Body of pancreas (tissue), 4 donors: ENCODE results near the gene CFAP61. TPM values are rescaled to one million over a fixed set of nuclear protein-coding genes. Genes with fewer than 3 reads are reported as not detected.

Source experiments
- ATAC-seq: fragments of 150-250 bp; one replicate; pipeline ENCODE4 v1.9.1; 2016
- DNase-seq, 4 donors: peaks; one replicate each; pipeline ENCODE4 v3.0.0-alpha.2; 2019
- H3K27ac ChIP-seq, 4 donors: fragments of 200-600 bp; sonication (generic); 1 replicate in 3 of 4; 2 replicates in 1 of 4; pipeline versions ENCODE4 v1.5.1 to v1.6.1; 2016 to 2019; ENCODE audit warnings: mild to moderate bottlenecking in 1 of 4, mixed read lengths in 1 of 4, moderate library complexity in 1 of 4
- H3K27me3 ChIP-seq, 2 donors: fragments of 200-600 bp; sonication (generic); one replicate each; pipeline ENCODE4 v1.6.0; 2016; ENCODE audit warnings: mild to moderate bottlenecking in 1 of 2
- H3K36me3 ChIP-seq, 2 donors: fragments of 200-600 bp; sonication (generic); replicated peaks in 1 of 2; 2 replicates each; pipeline ENCODE4 v1.5.1; 2016; ENCODE audit warnings: low read depth in 2 of 2; ENCODE audit not compliant: insufficient read depth in 1 of 2
- H3K4me1 ChIP-seq: fragments of 200-600 bp; sonication (generic); one replicate; pipeline ENCODE4 v1.6.0; 2016
- H3K4me3 ChIP-seq, 2 donors: fragments of 200-600 bp; sonication (generic); 1 replicate in 1 of 2; 2 replicates in 1 of 2; pipeline ENCODE4 v1.5.1; 2016 to 2019
- H3K9me3 ChIP-seq, 3 donors: fragments of 200-600 bp; sonication (generic); 1 replicate in 2 of 3; 2 replicates in 1 of 3; pipeline ENCODE4 v1.5.1; 2016
- POLR2A ChIP-seq, 3 donors: fragments of 450-650 bp; IDR thresholded peaks; one replicate each; pipeline ENCODE4 v1.6.1; 2016; ENCODE audit warnings: antibody characterized with exemption in 3 of 3, mild to moderate bottlenecking in 2 of 3
- WGBS, 2 donors: methylation state at CpG; one replicate each; pipeline ENCODE4 v1.1.5; 2017; 5-methylcytosine and 5-hydroxymethylcytosine counted together
- intact Hi-C: fragments of 100-400 bp; cut with DNase I; formaldehyde crosslinking; loops from one replicate; pipeline ENCODE4 v1.15.1; 2023
- small RNA-seq: library from RNA; depleted of rRNA; stranded (forward); fragments of <200 nt; gene quantifications from one replicate; pipeline ENCODE3, GENCODE V24; 2016
- total RNA-seq, 2 donors: library from RNA; depleted of rRNA; stranded (reverse); fragments of >200 nt; gene quantifications; one replicate each; pipeline ENCODE4 v1.1.0, GENCODE V29; 2016
- TF ChIP-seq, protein P1 (sequence below), 7 experiments: fragments of 450-650 bp in 4 of 7; fragments of 200-600 bp in 3 of 7; sonication (generic) in 3 of 7; IDR thresholded peaks; one replicate each; pipeline ENCODE4 v1.5.1; 2016 to 2019; ENCODE audit warnings: antibody characterized with exemption in 7 of 7

CFAP61 gene
- total RNA-seq, 2 donors from 2014 or later, result 0.52 TPM; not detected in 1

DNA sequence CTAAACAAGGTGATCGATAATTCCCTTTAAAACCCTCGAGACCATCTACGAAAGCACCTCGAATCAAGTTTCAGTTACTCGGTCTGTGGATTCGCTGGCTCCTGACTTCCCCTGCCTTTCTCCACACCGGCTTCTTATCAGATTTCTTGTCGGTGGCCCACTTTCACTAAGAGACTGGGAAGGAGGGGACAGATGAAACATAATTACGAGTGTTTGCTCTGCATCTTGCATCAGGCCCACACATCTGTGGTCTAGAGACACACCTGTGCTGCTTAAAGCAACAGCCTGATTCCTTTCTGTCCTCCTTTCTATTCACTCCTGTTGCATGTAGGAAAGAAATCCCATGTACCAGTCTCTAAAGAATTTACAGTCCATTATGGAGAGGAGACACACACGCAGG lies 353.3 kb downstream of the CFAP61 start:
- H3K27ac ChIP-seq, result no peak overlapping the region
- H3K4me1 ChIP-seq, result peaks cover 1% of the 10 kb centered on the region
- H3K27me3 ChIP-seq, result no peaks in the 10 kb centered on the region
- H3K36me3 ChIP-seq, result peaks cover 0 to 3% of the 10 kb centered on the region in 2 donors
- TF ChIP-seq, protein P1, sequence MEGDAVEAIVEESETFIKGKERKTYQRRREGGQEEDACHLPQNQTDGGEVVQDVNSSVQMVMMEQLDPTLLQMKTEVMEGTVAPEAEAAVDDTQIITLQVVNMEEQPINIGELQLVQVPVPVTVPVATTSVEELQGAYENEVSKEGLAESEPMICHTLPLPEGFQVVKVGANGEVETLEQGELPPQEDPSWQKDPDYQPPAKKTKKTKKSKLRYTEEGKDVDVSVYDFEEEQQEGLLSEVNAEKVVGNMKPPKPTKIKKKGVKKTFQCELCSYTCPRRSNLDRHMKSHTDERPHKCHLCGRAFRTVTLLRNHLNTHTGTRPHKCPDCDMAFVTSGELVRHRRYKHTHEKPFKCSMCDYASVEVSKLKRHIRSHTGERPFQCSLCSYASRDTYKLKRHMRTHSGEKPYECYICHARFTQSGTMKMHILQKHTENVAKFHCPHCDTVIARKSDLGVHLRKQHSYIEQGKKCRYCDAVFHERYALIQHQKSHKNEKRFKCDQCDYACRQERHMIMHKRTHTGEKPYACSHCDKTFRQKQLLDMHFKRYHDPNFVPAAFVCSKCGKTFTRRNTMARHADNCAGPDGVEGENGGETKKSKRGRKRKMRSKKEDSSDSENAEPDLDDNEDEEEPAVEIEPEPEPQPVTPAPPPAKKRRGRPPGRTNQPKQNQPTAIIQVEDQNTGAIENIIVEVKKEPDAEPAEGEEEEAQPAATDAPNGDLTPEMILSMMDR (IDR thresholded peaks at IDR 0.05), result no peak
- no peak for TF ChIP-seq POLR2A (IDR thresholded peaks at IDR 0.05)
- ATAC-seq (no peak), DNase-seq (no peak)
- intact Hi-C loops, result no loop called here
- H3K4me3 ChIP-seq, result no peak overlapping the region
- H3K9me3 ChIP-seq, result no peaks in the 10 kb centered on the region
- 86 to 92% methylated on average over 10 of the region's 10 CpGs for WGBS, 2 donors

DNA sequence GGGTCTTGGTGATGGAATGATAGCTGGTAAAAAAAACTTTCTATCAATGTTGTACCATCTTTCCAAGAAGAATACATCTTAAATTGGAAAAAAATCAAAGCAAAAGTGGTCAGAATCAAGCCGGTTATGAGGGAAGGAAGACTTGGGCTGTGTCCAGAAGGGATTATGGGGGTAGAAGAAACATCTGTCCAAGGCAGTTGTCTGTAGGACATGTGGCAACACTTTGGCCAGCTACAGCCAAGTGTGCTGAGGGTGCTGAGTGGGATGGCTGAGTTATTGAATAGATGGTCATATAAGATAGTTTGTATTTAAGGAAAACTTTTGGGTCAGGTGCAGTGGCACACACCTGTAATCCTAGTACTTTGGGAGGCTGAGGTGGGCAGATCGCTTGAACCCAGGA lies 354.0 kb downstream of the CFAP61 start:
- peaks cover 0 to 3% of the 10 kb centered on the region in 2 donors for H3K36me3 ChIP-seq
- H3K27me3 ChIP-seq, result no peaks in the 10 kb centered on the region
- no peak overlapping the region for H3K27ac ChIP-seq
- intact Hi-C loops, result no loop called here
- peaks cover 7% of the 10 kb centered on the region for H3K4me1 ChIP-seq
- ATAC-seq (no peak), DNase-seq (no peak)
- no peak for TF ChIP-seq POLR2A (IDR thresholded peaks at IDR 0.05)
- TF ChIP-seq, protein P1 (IDR thresholded peaks at IDR 0.05), result no peak
- H3K4me3 ChIP-seq, result no peak overlapping the region
- 92 to 94% methylated on average over 2 of the region's 2 CpGs for WGBS, 2 donors
- no peaks in the 10 kb centered on the region for H3K9me3 ChIP-seq

DNA sequence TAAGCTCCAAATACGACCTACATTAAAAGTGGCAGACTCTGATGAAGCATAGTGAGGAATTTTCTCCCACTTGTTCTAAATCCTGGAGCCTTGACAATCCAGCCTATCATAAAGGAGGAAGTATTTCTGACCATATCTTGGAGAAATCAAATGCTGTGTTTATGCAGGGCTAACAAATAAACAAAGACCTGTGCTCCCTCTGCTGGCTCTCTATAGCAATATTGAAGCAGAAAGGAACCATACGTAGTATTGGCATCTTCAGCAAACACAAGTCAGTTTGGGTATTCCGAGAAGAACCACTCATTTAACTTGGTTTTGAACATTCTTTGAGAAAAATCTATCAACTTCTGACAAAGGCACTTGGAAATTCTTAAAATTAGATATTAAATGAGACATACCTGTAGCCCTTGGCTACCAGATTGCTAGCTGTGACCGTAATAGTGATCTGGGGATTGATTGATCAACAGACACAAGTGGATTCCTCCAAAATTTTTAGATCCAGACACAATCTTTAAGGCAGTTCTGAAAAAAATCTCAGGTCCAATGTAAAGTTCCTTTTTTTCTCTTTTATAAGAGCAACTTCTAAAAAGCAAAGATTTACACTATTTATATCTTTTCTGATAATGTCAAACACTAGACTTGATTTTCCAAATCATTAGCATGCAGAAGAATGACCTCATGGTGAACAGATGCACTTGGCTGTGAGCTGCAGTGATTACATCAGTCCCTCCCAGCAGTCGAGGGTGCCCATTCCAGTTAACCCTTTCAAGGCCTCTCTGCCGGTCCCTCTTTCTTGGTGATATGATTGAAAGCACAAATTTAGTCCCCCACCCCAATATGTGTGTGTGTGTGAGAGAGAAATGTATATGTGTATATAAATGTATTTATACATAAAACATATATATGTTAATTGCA lies 355.8 kb downstream of the CFAP61 start:
- no peaks in the 10 kb centered on the region for H3K27me3 ChIP-seq
- H3K4me1 ChIP-seq, result peaks cover 7% of the 10 kb centered on the region
- peak in 1 of 4 donors; percentile 25 for DNase-seq
- WGBS, 2 donors, result 56 to 61% methylated on average over 6 of the region's 6 CpGs
- no peaks in the 10 kb centered on the region for H3K36me3 ChIP-seq
- TF ChIP-seq, protein P1 (IDR thresholded peaks at IDR 0.05), result no peak
- no peak for TF ChIP-seq POLR2A (IDR thresholded peaks at IDR 0.05)
- H3K4me3 ChIP-seq, result no peak overlapping the region
- H3K27ac ChIP-seq, result no peak overlapping the region
- intact Hi-C loops, result no loop called here
- no peaks in the 10 kb centered on the region for H3K9me3 ChIP-seq
- ATAC-seq, result peak; percentile 41

DNA sequence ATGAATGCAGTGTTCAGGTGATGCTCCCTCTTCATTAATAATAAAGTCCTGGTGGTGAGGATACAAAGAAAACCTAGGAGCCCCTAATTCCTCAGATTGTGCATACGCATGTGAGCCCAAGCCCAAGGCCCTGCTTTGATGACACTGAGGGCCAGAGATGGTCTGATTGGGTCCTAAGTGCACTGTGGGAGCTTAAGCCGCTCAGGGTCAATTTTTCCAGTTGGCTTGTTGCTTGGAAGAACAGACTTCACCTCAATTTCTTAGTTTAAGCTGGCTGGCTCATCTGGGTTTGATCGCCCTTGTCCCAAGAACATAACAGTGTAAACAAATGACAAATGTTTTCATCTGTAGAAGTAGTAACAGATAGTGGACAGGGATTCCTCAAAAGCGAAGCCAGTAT lies 357.0 kb downstream of the CFAP61 start:
- Histone ChIP-seq H3K36me3 (no peaks in the 10 kb centered on the region), H3K27ac (no peak overlapping the region), H3K4me3 (no peak overlapping the region), H3K9me3 (no peaks in the 10 kb centered on the region), H3K4me1 (peaks cover 7% of the 10 kb centered on the region), H3K27me3 (no peaks in the 10 kb centered on the region)
- DNase-seq, result no peak
- ATAC-seq, result no peak
- WGBS, 2 donors, result 96 to 98% methylated on average over 4 of the region's 4 CpGs
- no peak for TF ChIP-seq POLR2A (IDR thresholded peaks at IDR 0.05)
- TF ChIP-seq, protein P1 (IDR thresholded peaks at IDR 0.05), result no peak
- intact Hi-C loops, result no loop called here

Small RNA genes lying within 50 kb of the gene (small RNA-seq; reads per million reads assigned to genes)
- gene RN7SL690P, result not detected

Other genes with a start within 250 kb of the CFAP61 start
- 10 to 100 TPM; 19.2 to 23.4 TPM for gene NAA20, start 35.2 kb upstream of the CFAP61 start, total RNA-seq
- gene CRNKL1, start 66 bp upstream of the CFAP61 start, total RNA-seq, result 10 to 100 TPM; 12.5 to 28.3 TPM